Neural progenitor cell (in vitro differentiated cells): Measurements from ENCODE around the gene PMVK.

Source experiments
- CTCF ChIP-seq: fragments of 200-600 bp; sonication (generic); IDR thresholded peaks from 2 replicates; pipeline ENCODE4 v1.5.1; 2017; ENCODE audit warnings: antibody characterized with exemption, mild to moderate bottlenecking
- EZH2 ChIP-seq: fragments of 200-600 bp; sonication (generic); IDR thresholded peaks from 2 replicates; pipeline ENCODE4 v1.6.1; 2017; ENCODE audit warnings: antibody characterized with exemption, mild to moderate bottlenecking, moderate library complexity

GRCh38 chr1:154943649-154944400 is 7.3 kb upstream of the PMVK start:
- TF ChIP-seq CTCF (peak; percentile 78), EZH2 (no peak)
